ENCODE results near the gene BICD2.

DNA sequence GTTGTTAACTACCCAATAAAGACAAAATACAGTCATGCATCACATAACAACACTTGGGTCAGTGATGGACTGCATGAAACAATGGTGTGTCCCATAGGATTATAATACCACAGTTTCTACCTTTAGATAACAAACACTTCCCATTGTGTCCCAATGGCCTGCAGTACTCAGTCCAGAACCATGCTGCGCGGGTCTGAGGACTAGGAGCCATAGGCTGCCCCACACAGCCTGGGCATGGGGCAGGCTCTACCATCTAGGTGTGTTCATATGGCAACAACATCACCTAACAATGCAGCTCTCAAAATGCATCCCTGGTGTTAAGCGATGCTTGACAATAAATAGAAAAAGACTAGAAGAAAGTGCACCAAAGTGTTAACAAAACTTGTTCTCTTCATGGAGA lies 101.5 kb downstream of the BICD2 start:
- no peak for TF ChIP-seq POLR2A (IDR thresholded peaks at IDR 0.05)
- TF ChIP-seq, protein P1, sequence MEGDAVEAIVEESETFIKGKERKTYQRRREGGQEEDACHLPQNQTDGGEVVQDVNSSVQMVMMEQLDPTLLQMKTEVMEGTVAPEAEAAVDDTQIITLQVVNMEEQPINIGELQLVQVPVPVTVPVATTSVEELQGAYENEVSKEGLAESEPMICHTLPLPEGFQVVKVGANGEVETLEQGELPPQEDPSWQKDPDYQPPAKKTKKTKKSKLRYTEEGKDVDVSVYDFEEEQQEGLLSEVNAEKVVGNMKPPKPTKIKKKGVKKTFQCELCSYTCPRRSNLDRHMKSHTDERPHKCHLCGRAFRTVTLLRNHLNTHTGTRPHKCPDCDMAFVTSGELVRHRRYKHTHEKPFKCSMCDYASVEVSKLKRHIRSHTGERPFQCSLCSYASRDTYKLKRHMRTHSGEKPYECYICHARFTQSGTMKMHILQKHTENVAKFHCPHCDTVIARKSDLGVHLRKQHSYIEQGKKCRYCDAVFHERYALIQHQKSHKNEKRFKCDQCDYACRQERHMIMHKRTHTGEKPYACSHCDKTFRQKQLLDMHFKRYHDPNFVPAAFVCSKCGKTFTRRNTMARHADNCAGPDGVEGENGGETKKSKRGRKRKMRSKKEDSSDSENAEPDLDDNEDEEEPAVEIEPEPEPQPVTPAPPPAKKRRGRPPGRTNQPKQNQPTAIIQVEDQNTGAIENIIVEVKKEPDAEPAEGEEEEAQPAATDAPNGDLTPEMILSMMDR (IDR thresholded peaks at IDR 0.05), result no peak
